Activated CD4-positive, CD25-positive, alpha-beta regulatory T cell treated with anti-CD3 and anti-CD28 coated beads, Interleukin-2, amount 50 U/mL, for 24 hours (primary cell): ENCODE measurements around the gene OAS1.
"Not testable (repeated sequence)": the region's sequence is repeated elsewhere in the genome, so short reads cannot be mapped to it uniquely, and the experiment has no call there.

ENCODE experiments used
- ATAC-seq, 2 donors: fragments of 150-1000 bp; cut with Tn5 transposase; one replicate each; pipeline ENCODE4 v1.10.0; 2021; ENCODE audit warnings: mild to moderate bottlenecking in 1 of 2, moderate library complexity in 1 of 2

The OAS1 gene

DNA sequence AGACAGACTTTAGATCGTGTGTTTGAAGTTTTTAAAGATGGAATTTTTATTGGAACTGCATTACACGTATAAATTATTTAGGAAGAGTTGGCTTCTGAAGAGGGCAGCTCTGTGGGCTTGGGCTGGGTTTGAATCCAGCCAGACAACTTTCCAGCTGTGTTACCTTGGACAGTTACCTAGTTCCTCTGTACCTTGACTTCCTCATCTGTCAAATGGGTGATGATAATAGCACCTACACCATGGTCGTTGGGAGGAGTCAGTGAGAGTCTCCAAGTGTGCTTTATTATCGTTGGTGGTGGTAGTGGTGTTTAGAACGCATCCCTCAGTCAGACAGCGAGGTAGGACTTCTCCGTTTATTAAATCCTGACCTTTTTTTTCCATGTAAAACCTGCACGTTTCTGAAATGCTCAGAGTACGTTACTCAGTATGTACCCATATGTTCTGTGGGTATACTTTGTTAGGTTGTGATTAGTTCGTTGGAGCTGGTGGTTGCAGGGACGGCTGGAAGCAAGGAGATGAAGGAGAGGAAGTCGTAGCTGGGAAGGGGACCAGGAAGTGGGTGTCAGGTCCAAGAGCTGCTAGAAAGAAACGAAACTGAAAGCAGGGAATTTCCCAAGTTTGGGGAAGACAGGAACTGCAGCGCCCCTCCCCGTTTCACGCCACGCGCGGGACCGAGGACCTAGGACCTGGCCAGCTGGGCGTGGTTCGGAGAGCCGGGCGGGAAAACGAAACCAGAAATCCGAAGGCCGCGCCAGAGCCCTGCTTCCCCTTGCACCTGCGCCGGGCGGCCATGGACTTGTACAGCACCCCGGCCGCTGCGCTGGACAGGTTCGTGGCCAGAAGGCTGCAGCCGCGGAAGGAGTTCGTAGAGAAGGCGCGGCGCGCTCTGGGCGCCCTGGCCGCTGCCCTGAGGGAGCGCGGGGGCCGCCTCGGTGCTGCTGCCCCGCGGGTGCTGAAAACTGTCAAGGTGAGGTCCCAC is 31.3 kb downstream of the OAS1 start, which contains the start of gene OAS3:
Gene OAS3, plus strand, starts transcription at position 734 of the 979 bp plus-strand sequence. Its CDS starts 57 bp downstream, at position 791.
- peak; percentile 62 to 73 for ATAC-seq

DNA sequence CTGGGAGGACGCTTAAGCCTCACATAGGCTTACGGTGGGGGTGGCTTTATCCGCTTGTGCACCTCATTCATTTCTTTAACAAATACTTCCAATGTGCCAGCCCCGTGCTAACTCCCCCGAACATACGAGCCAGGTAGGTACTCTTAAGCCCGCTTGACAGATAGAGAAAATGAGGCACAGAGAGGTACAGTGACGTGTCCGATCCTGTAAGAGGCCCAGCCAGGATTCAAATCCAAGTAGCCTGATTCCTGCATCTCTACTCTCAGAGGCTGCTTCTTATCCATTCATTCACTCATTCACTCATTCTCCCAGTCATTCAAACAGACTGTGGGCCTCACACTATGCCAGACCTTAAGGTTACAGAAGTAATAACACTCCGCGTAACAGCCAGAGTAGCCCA is 32.0 kb downstream of the OAS1 start:
- no peak for ATAC-seq

DNA sequence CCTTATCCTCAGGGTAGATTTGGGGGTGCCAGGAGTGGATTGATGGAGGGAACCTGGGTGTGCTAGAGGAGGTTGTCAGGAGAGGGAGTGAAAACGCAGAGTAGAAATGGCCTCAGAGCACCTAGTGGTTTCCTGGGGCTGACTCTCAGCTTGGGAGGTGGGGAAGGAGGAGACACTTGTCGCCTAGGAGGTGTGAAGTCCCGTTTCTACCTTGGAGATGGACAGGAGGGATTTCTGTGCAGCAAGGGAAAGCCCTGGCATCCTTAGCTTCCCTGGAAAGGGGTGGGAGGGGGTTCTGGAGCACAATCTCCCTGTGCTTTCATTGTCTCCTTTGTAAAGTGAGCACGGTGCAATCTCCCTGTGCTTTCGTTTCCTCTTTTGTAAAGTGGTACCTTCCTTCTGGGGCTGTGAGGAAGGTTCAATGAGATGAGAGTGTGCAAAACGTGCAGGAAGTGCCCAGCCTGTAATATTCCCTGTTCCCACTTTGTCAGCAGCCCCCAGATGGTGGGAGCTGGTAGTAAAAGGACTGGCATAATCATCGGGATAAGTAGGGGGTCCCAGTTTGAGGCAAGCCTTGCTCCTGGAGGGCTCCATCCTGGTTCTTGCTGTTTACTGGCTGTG is 33.1 kb downstream of the OAS1 start:
- ATAC-seq: no peak

- ATAC-seq: no peak
Observed at GRCh38 chr12:112941528-112942335, 35.0 kb downstream of the OAS1 start.

DNA sequence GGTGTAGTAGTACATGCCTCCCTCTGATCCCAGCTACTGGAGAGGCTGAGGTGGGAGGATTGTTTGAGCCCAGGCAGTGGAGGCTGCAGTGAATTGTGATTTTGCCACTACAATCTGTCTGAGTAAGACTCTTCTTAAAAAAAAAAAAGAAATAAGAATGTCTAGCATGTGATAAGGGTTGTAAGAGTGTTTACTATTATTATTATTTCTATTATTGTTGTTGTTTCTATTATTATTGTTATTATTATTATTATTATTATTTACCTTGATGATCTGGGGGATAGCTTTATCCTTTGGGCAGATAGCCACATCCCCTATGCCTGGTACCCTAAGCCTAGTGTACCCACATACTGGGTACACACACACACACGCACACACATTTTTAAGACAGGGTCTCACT is 35.8 kb downstream of the OAS1 start:
- ATAC-seq: no peak

DNA sequence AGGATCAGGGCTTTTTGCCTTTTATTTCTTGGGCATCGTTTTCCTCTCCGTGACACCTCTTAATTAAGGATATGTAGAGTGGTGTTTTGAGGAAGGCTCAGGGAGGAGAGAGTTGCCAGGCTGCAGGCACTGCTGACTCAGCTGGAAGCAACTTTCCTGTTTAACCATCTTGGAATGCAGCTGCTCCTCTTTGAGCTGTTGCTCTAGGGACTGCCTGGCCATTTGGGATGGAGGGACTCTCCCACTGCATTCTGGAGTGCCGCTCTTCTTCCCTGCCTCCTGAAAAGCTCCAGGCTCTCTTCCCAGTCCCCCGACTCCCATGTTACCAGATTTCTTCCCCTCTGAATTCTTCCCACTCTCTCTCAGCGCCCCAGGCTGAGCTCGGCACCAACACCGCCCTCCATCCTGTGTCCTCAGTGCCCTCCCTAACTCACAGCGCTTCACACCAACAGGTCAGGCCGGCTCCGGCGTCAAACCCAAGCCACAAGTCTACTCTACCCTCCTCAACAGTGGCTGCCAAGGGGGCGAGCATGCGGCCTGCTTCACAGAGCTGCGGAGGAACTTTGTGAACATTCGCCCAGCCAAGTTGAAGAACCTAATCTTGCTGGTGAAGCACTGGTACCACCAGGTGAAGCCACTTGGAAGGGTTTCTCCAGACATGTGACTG is 37.4 kb downstream of the OAS1 start:
- no peak for ATAC-seq

DNA sequence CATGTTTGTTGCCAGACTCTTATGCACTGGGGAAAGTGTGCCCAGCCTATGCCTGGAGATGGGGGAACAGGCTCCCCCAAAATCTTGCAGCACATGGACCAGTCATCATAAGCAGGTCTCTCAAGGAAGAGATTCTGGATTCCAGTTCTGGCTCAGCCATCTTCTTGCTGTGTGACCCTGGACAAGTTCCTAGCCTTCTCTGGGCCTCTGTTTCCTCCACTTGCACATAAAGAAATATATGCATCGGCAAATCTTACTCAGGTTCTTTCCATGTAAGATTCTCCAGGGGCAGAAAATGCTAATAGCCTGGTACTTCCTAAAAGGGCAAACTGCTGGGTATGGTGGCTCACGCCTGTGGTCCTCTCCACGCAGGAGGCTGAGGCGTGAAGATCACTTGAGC is 38.8 kb downstream of the OAS1 start:
- ATAC-seq: no peak

DNA sequence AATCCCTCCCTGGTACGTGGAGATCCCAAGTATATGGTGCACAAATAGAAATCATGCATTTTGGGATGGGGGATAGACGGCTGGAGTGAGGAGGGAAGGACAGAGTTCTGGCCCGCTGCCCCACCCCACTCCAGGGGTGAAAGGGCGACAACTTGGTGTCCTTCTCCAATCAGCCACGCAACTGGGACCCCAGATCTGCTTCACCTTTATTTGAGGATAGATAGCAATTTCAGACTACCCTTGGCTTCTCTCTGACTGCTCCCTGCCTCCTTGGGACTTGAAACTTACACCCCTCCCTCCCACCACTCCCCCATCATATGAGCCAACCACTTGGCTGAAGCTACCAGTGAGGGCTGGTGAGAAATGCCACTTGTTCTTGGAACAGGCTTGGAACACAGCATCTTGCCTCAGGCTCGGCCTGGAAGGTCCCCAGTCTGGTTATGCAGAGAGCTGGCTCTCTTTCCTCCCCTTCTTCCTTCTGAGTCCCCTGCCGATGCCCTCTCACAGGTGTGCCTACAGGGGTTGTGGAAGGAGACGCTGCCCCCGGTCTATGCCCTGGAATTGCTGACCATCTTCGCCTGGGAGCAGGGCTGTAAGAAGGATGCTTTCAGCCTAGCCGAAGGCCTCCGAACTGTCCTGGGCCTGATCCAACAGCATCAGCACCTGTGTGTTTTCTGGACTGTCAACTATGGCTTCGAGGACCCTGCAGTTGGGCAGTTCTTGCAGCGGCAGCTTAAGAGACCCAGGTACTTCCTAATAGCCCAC is 39.7 kb downstream of the OAS1 start:
- no peak for ATAC-seq

DNA sequence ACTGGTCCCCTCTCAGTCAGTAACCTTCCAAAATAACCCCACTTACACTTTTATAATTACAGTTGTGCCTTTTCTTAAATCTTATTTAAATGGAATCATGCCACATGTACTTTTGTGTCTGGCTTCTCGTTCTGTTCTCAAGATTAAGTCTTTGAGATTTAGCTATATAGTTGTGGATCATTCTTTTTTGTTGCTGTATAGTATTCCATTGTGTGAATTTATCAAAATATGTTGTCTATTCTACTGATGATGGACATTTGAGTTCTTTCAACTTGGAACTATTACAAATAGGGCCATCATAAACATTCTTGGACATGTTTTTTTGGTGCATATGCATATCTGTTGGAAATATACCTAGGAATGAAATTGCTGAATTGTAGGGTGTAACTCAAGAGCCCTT is 40.6 kb downstream of the OAS1 start:
- no peak for ATAC-seq

DNA sequence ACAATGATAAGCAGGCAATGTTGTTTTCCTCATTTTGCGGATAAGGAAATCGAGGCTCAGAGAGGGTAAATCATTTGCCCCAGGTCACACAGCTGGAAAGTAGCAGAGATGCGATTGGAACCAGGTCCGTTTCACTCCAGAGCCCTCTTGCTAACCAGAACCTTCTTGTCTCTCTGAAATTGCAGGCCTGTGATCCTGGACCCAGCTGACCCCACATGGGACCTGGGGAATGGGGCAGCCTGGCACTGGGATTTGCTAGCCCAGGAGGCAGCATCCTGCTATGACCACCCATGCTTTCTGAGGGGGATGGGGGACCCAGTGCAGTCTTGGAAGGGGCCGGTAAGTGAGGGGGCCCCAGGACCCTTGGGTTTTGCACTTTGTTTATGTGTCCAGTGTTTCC is 41.0 kb downstream of the OAS1 start:
- ATAC-seq: no peak

DNA sequence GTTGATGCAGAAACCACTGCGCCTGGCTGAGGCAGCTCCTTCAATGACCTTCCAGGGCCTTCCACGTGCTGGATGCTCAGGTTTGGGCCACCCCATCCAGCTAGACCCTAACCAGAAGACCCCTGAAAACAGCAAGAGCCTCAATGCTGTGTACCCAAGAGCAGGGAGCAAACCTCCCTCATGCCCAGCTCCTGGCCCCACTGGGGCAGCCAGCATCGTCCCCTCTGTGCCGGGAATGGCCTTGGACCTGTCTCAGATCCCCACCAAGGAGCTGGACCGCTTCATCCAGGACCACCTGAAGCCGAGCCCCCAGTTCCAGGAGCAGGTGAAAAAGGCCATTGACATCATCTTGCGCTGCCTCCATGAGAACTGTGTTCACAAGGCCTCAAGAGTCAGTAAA is 42.0 kb downstream of the OAS1 start:
- ATAC-seq: no peak

DNA sequence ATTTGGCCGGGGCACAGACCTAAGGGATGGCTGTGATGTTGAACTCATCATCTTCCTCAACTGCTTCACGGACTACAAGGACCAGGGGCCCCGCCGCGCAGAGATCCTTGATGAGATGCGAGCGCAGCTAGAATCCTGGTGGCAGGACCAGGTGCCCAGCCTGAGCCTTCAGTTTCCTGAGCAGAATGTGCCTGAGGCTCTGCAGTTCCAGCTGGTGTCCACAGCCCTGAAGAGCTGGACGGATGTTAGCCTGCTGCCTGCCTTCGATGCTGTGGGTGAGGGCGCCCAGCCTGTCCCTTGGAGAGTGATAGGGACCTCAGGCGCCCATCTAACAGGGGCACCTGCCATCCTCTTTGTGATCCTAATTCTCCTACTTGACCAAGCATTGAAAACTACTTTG is 43.9 kb downstream of the OAS1 start:
- no peak for ATAC-seq

DNA sequence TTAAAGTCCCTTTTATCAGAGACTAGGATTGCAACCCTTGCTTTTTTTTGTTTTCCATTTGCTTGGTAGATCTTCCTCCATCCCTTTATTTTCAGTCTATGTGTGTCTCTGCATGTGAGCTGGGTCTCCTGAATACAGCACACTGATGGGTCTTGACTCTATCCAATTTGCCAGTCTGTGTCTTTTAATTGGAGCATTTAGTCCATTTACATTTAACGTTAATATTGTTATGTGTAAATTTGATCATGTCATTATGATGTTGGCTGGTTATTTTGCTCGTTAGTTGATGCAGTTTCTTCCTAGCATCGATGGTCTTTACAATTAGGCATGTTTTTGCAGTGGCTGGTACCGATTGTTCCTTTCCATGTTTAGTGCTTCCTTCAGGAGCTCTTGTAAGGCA is 50.4 kb downstream of the OAS1 start:
- ATAC-seq: not testable (repeated sequence)

DNA sequence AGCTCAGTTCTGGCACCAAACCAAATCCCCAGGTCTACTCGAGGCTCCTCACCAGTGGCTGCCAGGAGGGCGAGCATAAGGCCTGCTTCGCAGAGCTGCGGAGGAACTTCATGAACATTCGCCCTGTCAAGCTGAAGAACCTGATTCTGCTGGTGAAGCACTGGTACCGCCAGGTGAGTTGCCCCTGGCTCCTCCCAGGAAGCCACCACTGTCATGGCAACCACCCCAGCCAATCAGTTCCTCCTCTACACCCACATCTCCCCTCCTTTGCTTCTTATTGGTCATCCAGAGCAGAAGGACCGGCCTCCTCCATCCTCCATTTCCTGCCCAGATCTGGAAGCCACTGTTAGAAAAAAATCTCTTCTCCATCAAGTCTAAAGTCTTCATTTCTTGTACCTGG is 54.3 kb downstream of the OAS1 start:
- ATAC-seq: no peak

DNA sequence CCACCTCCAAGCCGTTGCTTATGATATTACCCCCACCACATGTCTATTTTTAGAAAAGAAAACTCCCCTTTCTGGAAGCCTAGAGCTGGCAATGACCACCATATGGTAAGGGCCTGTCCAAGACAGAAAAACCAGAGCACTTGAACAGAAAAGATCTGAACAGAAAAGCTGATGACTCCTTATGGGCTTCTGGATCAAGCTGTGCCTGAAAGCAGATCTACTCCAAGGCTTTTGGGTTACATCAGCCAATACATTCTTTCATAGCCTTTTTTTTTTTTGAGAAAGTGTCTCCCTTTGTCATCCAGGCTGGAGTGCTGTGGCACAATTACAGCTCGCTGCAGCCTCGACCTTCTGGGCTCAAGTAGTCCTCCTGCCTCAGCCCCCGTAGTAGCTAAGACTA is 54.8 kb downstream of the OAS1 start:
- no peak for ATAC-seq

GRCh38 chr12:112962561-112962960 is 55.8 kb downstream of the OAS1 start:
- ATAC-seq: no peak

DNA sequence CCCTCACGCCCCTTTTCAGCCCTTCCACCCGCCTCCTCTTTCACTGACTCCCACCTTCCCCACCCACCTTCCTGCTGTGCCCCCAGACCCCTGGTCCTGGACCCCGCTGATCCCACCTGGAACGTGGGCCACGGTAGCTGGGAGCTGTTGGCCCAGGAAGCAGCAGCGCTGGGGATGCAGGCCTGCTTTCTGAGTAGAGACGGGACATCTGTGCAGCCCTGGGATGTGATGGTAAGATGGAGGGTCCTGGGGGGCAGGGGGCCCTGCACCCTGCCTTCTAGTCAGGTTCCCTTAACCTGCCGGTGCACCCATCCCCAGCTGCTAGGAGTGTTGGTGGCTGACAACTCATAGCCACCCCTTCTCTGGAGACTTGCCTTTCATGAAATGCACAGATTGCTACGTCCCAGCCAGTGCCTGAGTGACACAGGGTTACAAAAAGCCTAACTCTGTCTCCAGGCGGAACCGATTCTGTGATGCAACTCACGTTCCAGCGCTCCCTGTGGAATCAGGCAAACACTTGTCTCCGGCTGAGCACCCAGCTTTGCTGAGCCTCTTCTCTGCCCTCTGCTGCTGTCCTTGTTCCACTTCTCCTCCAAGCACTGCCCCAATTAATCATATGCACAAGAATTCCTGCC is 56.6 kb downstream of the OAS1 start:
- ATAC-seq: no peak

GRCh38 chr12:112964067-112964670 is 57.4 kb downstream of the OAS1 start:
- no peak for ATAC-seq

- no peak for ATAC-seq
Observed at GRCh38 chr12:112964915-112965314, 58.2 kb downstream of the OAS1 start.

DNA sequence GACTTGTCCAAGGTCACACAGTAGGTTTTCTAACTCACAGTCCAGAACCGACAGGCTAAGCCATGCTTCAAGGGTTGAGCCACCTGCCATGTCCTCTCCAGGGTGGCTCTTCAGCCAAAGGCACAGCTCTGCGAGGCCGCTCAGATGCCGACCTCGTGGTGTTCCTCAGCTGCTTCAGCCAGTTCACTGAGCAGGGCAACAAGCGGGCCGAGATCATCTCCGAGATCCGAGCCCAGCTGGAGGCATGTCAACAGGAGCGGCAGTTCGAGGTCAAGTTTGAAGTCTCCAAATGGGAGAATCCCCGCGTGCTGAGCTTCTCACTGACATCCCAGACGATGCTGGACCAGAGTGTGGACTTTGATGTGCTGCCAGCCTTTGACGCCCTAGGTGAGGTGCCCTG is 58.9 kb downstream of the OAS1 start:
- ATAC-seq: no peak

DNA sequence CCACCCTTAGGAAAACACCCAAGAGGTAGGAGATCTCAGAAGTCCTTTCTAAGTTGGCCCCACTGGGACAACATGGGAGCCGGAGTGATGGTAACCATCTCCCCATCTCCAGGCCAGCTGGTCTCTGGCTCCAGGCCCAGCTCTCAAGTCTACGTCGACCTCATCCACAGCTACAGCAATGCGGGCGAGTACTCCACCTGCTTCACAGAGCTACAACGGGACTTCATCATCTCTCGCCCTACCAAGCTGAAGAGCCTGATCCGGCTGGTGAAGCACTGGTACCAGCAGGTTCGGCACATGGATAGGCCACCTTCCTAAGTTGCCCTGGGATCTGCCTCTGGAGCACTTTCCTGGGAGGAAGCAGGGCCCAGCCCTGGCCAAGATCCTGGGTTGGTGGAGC is 60.5 kb downstream of the OAS1 start:
- ATAC-seq: no peak
